ENCODE results near the gene TRMT2A. TPM values are rescaled to one million over a fixed set of nuclear protein-coding genes. Genes with fewer than 3 reads are reported as not detected.

TRMT2A gene
- total RNA-seq, 1 experiment from 2014 or later: 66.7 TPM

DNA sequence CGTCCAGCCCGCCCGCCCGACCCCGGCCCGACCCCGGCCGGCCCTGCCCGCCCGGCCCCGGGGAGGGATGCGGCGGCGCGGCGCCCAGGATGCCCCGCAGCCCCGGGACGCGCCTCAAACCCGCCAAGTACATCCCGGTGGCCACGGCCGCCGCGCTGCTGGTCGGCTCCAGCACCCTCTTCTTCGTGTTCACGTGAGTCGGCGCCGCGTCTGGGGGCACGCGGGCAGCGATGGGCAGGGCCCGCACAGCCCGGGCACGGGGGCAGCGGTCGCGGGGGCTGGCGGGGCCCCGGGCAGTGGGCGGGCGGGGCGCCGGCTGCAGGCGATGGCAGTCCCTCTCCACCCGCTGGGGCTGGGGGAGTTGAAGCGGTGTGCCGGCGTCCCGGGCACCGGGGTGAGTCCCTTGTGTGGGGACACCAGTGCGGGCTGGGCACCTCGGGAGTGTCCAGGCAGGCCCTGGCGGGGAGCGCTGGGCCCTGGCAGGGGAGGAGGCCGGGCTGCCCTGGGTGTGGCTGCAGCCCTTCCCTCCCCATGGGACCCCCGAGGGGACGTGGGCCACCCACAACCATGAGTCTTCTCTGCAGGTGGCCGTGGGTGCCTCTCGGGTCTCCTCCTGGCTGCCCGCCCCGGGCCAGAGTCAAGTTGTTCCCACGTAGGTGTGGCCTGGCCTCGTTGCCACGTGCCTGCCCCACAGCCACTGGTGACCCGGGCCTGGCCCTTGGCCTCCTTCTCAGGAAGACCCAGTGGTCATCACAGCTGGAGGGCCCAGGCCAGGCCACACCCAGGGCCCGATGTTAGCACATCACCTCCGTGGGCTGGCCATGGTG lies 15.0 kb upstream of the TRMT2A start:
- CTCF ChIA-PET: no interaction called here
- H3K9me3 ChIP-seq (ENCODE audit: control insufficient read depth, insufficient read depth, low read depth, low read length): no peaks in the 10 kb centered on the region
- H3K4me1 ChIP-seq (ENCODE audit: control insufficient read depth, insufficient read depth, low read length): no peaks in the 10 kb centered on the region; the same call in 1 of the 2 replicates
- POLR2A ChIA-PET: no interaction called here
- TF ChIP-seq SIN3A (IDR thresholded peaks at IDR 0.05; ENCODE audit: borderline replicate concordance, insufficient read depth, low read depth, low read length) (no peak), TCF7L2 (IDR thresholded peaks at IDR 0.05; ENCODE audit: low read depth, low read length) (no peak), CTCF (IDR thresholded peaks at IDR 0.05) (no peak), POLR2AphosphoS5 (IDR thresholded peaks at IDR 0.05; ENCODE audit: low read depth, low read length) (no peak), REST (IDR thresholded peaks at IDR 0.05; ENCODE audit: insufficient read depth in 1 of 2, low read depth in 2 of 2, low read length in 1 of 2) (no peak)
- intact Hi-C loops (cut with micrococcal nuclease; ENCODE audit: unreplicated experiment): no loop called here
- in situ Hi-C loops (cut with HindIII; ENCODE audit: low pct_unique_long_range_greater_than_20kb, low sequenced_read_pairs): no loop called here
- peaks cover 2% of the 10 kb centered on the region; the same call in 1 of the 2 replicates for H3K36me3 ChIP-seq (ENCODE audit: control insufficient read depth, insufficient read depth, low read length)
- no peaks in the 10 kb centered on the region for H3K27me3 ChIP-seq (ENCODE audit: control insufficient read depth, insufficient read depth, low read length)
- no TSS peak for BruUV-seq (replicated peaks)
- ATAC-seq: peak; percentile 2
- H3K27ac ChIP-seq (ENCODE audit: low read length): peak overlapping the region; percentile 29; the same call in 1 of the 2 replicates
- H3K4me3 ChIP-seq (ENCODE audit: low read depth in 2 of 2, low read length in 2 of 2): peak overlapping the region; percentile 57 to 58
- no peak for DNase-seq (ENCODE audit: low read depth, low spot score)

- Histone ChIP-seq H3K27me3 (ENCODE audit: control insufficient read depth, insufficient read depth, low read length) (no peaks in the 10 kb centered on the region), H3K27ac (ENCODE audit: low read length) (peak within 1 kb of the TSS; percentile 63; the same call in 1 of the 2 replicates), H3K36me3 (ENCODE audit: control insufficient read depth, insufficient read depth, low read length) (peaks cover 2% of the 10 kb centered on the region; the same call in 1 of the 2 replicates), H3K4me1 (ENCODE audit: control insufficient read depth, insufficient read depth, low read length) (no peaks in the 10 kb centered on the region; the same call in 1 of the 2 replicates), H3K9me3 (ENCODE audit: control insufficient read depth, insufficient read depth, low read depth, low read length) (no peaks in the 10 kb centered on the region), H3K4me3 (ENCODE audit: low read depth in 2 of 2, low read length in 2 of 2) (peak within 1 kb of the TSS; percentile 62 to 63)
- no TSS peak for BruUV-seq (replicated peaks)
- POLR2A ChIA-PET: no interaction called here
- no peak for DNase-seq (ENCODE audit: low read depth, low spot score)
- TF ChIP-seq TCF7L2 (IDR thresholded peaks at IDR 0.05; ENCODE audit: low read depth, low read length): no peak
- no peak for TF ChIP-seq REST (IDR thresholded peaks at IDR 0.05; ENCODE audit: insufficient read depth in 1 of 2, low read depth in 2 of 2, low read length in 1 of 2)
- TF ChIP-seq POLR2AphosphoS5 (IDR thresholded peaks at IDR 0.05; ENCODE audit: low read depth, low read length): no peak
- no peak for TF ChIP-seq SIN3A (IDR thresholded peaks at IDR 0.05; ENCODE audit: borderline replicate concordance, insufficient read depth, low read depth, low read length)
- TF ChIP-seq CTCF (IDR thresholded peaks at IDR 0.05): no peak
- peak; percentile 79 for ATAC-seq
- CTCF ChIA-PET: no interaction called here
- in situ Hi-C loops (cut with HindIII; ENCODE audit: low pct_unique_long_range_greater_than_20kb, low sequenced_read_pairs) (no loop called here), intact Hi-C loops (cut with micrococcal nuclease; ENCODE audit: unreplicated experiment) (no loop called here)
These were observed 14.5 kb upstream of the TRMT2A start, which contains the start of gene ZDHHC8 for GRCh38 chr22:20131597-20131858. Gene ZDHHC8, plus strand, starts transcription at chr22:20131804. Its CDS starts 144 bp downstream, at chr22:20131948.

Data from Panc1 (cell line).